22Rv1 (cell line): ENCODE results near the gene TRIM42.

Experiments
- ZFX ChIP-seq: fragments of 450-650 bp; IDR thresholded peaks from 2 replicates; pipeline ENCODE4 v1.6.1; 2017; ENCODE audit warnings: antibody characterized with exemption, borderline replicate concordance
- TF ChIP-seq, protein P1 (sequence below): fragments of 450-650 bp; IDR thresholded peaks from 2 replicates; pipeline ENCODE4 v1.5.1; 2017; ENCODE audit warnings: mild to moderate bottlenecking

- TF ChIP-seq, protein P1, sequence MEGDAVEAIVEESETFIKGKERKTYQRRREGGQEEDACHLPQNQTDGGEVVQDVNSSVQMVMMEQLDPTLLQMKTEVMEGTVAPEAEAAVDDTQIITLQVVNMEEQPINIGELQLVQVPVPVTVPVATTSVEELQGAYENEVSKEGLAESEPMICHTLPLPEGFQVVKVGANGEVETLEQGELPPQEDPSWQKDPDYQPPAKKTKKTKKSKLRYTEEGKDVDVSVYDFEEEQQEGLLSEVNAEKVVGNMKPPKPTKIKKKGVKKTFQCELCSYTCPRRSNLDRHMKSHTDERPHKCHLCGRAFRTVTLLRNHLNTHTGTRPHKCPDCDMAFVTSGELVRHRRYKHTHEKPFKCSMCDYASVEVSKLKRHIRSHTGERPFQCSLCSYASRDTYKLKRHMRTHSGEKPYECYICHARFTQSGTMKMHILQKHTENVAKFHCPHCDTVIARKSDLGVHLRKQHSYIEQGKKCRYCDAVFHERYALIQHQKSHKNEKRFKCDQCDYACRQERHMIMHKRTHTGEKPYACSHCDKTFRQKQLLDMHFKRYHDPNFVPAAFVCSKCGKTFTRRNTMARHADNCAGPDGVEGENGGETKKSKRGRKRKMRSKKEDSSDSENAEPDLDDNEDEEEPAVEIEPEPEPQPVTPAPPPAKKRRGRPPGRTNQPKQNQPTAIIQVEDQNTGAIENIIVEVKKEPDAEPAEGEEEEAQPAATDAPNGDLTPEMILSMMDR: no peak
- TF ChIP-seq ZFX: no peak
These were observed 55.8 kb downstream of the TRIM42 start for GRCh38 chr3:140733623-140734022.
